Parathyroid adenoma (tissue), 2 donors: ENCODE data around the gene NDC1.
A peak's percentile ranks its signal among the peaks of the same experiment; 100 is the strongest.
"Not testable (repeated sequence)": the region's sequence is repeated elsewhere in the genome, so short reads cannot be mapped to it uniquely, and the experiment has no call there.

Experiments
- H2AFZ ChIP-seq: fragments of 300-600 bp; sonication (generic); one replicate; pipeline ENCODE4 v1.7.0; 2017; ENCODE audit warnings: antibody characterized with exemption, mild to moderate bottlenecking
- H3K27ac ChIP-seq: fragments of 300-600 bp; sonication (generic); one replicate; pipeline ENCODE4 v1.7.0; 2017
- H3K27me3 ChIP-seq: fragments of 300-600 bp; sonication (generic); one replicate; pipeline ENCODE4 v1.7.0; 2017; ENCODE audit warnings: low read length; ENCODE audit not compliant: control insufficient read depth, insufficient read depth
- H3K36me3 ChIP-seq: fragments of 300-600 bp; sonication (generic); one replicate; pipeline ENCODE4 v1.7.0; 2017; ENCODE audit warnings: low read length; ENCODE audit not compliant: control insufficient read depth, insufficient read depth
- H3K4me1 ChIP-seq: fragments of 300-600 bp; sonication (generic); one replicate; pipeline ENCODE4 v1.7.0; 2017; ENCODE audit warnings: control low read depth
- H3K4me2 ChIP-seq: fragments of 300-600 bp; sonication (generic); one replicate; pipeline ENCODE4 v1.7.0; 2017; ENCODE audit warnings: low read length
- H3K4me3 ChIP-seq: fragments of 300-600 bp; sonication (generic); one replicate; pipeline ENCODE4 v1.7.0; 2017; ENCODE audit warnings: low read depth, low read length
- H3K79me2 ChIP-seq: fragments of 300-600 bp; sonication (generic); one replicate; pipeline ENCODE4 v1.7.0; 2017; ENCODE audit warnings: control low read depth
- H3K9ac ChIP-seq: fragments of 300-600 bp; sonication (generic); one replicate; pipeline ENCODE4 v1.7.0; 2017; ENCODE audit warnings: mild to moderate bottlenecking
- H3K9me3 ChIP-seq: fragments of 300-600 bp; sonication (generic); one replicate; pipeline ENCODE4 v1.7.0; 2017; ENCODE audit warnings: low read length; ENCODE audit not compliant: control insufficient read depth
- CTCF ChIP-seq: fragments of 300-600 bp; sonication (generic); IDR thresholded peaks from one replicate; pipeline ENCODE4 v1.7.0; 2017; ENCODE audit warnings: antibody characterized with exemption, mild to moderate bottlenecking
- donor health status: primary hyperparathyroidism.

The NDC1 gene

GRCh38 chr1:53837924-53838653 lies at the start of gene NDC1:
TSS of gene NDC1 (minus strand) at chr1:53838296. CDS start at chr1:53838261, 35 bp downstream.
- H3K27ac ChIP-seq: peak within 1 kb of the TSS; percentile 99
- no peak for TF ChIP-seq CTCF

GRCh38 chr1:53883600-53883999 lies 45.5 kb upstream of the NDC1 start:
- not testable (repeated sequence) for H3K36me3 ChIP-seq, H3K27ac ChIP-seq, H3K9ac ChIP-seq, H3K79me2 ChIP-seq, H3K4me2 ChIP-seq, H2AFZ ChIP-seq, H3K9me3 ChIP-seq, H3K4me3 ChIP-seq, H3K27me3 ChIP-seq, H3K4me1 ChIP-seq

More at GRCh38 chr1:53837924-53838653, at the start of gene NDC1:
- Histone ChIP-seq H2AFZ (peak within 1 kb of the TSS; percentile 93), H3K9ac (peak within 1 kb of the TSS; percentile 89), H3K36me3 (no peaks in the 10 kb centered on the region), H3K4me3 (peak within 1 kb of the TSS; percentile 85), H3K27me3 (no peaks in the 10 kb centered on the region), H3K79me2 (no peaks in the 10 kb centered on the region), H3K9me3 (no peaks in the 10 kb centered on the region), H3K4me1 (no peaks in the 10 kb centered on the region), H3K4me2 (peak within 1 kb of the TSS; percentile 90)

- H3K9me3 ChIP-seq, H3K79me2 ChIP-seq, H3K9ac ChIP-seq, H3K4me3 ChIP-seq, H3K27ac ChIP-seq, H3K4me2 ChIP-seq, H3K36me3 ChIP-seq, H2AFZ ChIP-seq, H3K4me1 ChIP-seq, H3K27me3 ChIP-seq: not testable (repeated sequence)
These were observed 43.8 kb upstream of the NDC1 start for GRCh38 chr1:53881853-53882252.

- no peaks in the 10 kb centered on the region for H3K79me2 ChIP-seq
- H3K9ac ChIP-seq: no peak overlapping the region
- H3K27ac ChIP-seq: no peak overlapping the region
- no peak overlapping the region for H3K4me2 ChIP-seq
- H3K27me3 ChIP-seq: no peaks in the 10 kb centered on the region
- no peak overlapping the region for H3K4me3 ChIP-seq
- TF ChIP-seq CTCF: peak; percentile 28
- H3K9me3 ChIP-seq: no peaks in the 10 kb centered on the region
- no peaks in the 10 kb centered on the region for H3K36me3 ChIP-seq
- H3K4me1 ChIP-seq: no peaks in the 10 kb centered on the region
- H2AFZ ChIP-seq: no peak overlapping the region
These were observed 40.5 kb upstream of the NDC1 start for GRCh38 chr1:53878492-53879105.

GRCh38 chr1:53875150-53875549 lies 37.1 kb upstream of the NDC1 start:
- not testable (repeated sequence) for H3K4me2 ChIP-seq, H3K9ac ChIP-seq, H3K9me3 ChIP-seq, H3K27ac ChIP-seq, H3K4me3 ChIP-seq, H3K36me3 ChIP-seq, H3K4me1 ChIP-seq, H3K79me2 ChIP-seq, H3K27me3 ChIP-seq, H2AFZ ChIP-seq

- Histone ChIP-seq H3K9me3 (no peaks in the 10 kb centered on the region), H3K9ac (no peak overlapping the region), H3K79me2 (no peaks in the 10 kb centered on the region), H3K27ac (no peak overlapping the region), H2AFZ (no peak overlapping the region), H3K4me1 (no peaks in the 10 kb centered on the region), H3K36me3 (no peaks in the 10 kb centered on the region), H3K4me2 (no peak overlapping the region), H3K27me3 (no peaks in the 10 kb centered on the region), H3K4me3 (no peak overlapping the region)
- no peak for TF ChIP-seq CTCF
These were observed 33.8 kb upstream of the NDC1 start for GRCh38 chr1:53871773-53872484.
